ENCODE data around the gene GDAP2.

The GDAP2 gene

GRCh38 chr1:117964290-117965038 lies 35.0 kb upstream of the GDAP2 start:
- no peak for DNase-seq (ENCODE audit: low spot score)
- TF ChIP-seq CTCF (IDR thresholded peaks at IDR 0.05; ENCODE audit: borderline replicate concordance, control extremely low read depth, extremely low read depth, insufficient read depth, missing control alignments) = no peak
- in situ Hi-C loops (cut with MboI; ENCODE audit: low sequenced_read_pairs, unreplicated experiment) = no loop called here

- TF ChIP-seq CTCF (IDR thresholded peaks at IDR 0.05; ENCODE audit: borderline replicate concordance, control extremely low read depth, extremely low read depth, insufficient read depth, missing control alignments) = no peak
- in situ Hi-C loops (cut with MboI; ENCODE audit: low sequenced_read_pairs, unreplicated experiment) = no loop called here
- DNase-seq (ENCODE audit: low spot score) = no peak
Observed at GRCh38 chr1:117959364-117959763, 29.9 kb upstream of the GDAP2 start.

- no peak for DNase-seq (ENCODE audit: low spot score)
- TF ChIP-seq CTCF (IDR thresholded peaks at IDR 0.05; ENCODE audit: borderline replicate concordance, control extremely low read depth, extremely low read depth, insufficient read depth, missing control alignments) = no peak
- in situ Hi-C loops (cut with MboI; ENCODE audit: low sequenced_read_pairs, unreplicated experiment) = no loop called here
Observed at GRCh38 chr1:117952386-117952785, 23.0 kb upstream of the GDAP2 start.

- no peak for TF ChIP-seq CTCF (IDR thresholded peaks at IDR 0.05; ENCODE audit: borderline replicate concordance, control extremely low read depth, extremely low read depth, insufficient read depth, missing control alignments)
- no peak for DNase-seq (ENCODE audit: low spot score)
- in situ Hi-C loops (cut with MboI; ENCODE audit: low sequenced_read_pairs, unreplicated experiment) = no loop called here
Observed at GRCh38 chr1:117942293-117942692, 12.9 kb upstream of the GDAP2 start.

- no peak for TF ChIP-seq CTCF (IDR thresholded peaks at IDR 0.05; ENCODE audit: borderline replicate concordance, control extremely low read depth, extremely low read depth, insufficient read depth, missing control alignments)
- in situ Hi-C loops (cut with MboI; ENCODE audit: low sequenced_read_pairs, unreplicated experiment) = no loop called here
- no peak for DNase-seq (ENCODE audit: low spot score)
Observed at GRCh38 chr1:117933769-117934168, 4.3 kb upstream of the GDAP2 start.

- TF ChIP-seq CTCF (IDR thresholded peaks at IDR 0.05; ENCODE audit: borderline replicate concordance, control extremely low read depth, extremely low read depth, insufficient read depth, missing control alignments) = no peak
- DNase-seq (ENCODE audit: low spot score) = no peak
- in situ Hi-C loops (cut with MboI; ENCODE audit: low sequenced_read_pairs, unreplicated experiment) = no loop called here
Observed at GRCh38 chr1:117932576-117932975, 3.2 kb upstream of the GDAP2 start.
